ENCODE measurements around the gene RMDN2. TPM values are rescaled to one million over a fixed set of nuclear protein-coding genes. Genes with fewer than 3 reads are reported as not detected.

The RMDN2 gene
- total RNA-seq, 1 experiment from 2014 or later: 4.4 TPM

GRCh38 chr2:37896319-37896718 lies 28.8 kb upstream of the RMDN2 start:
- in situ Hi-C loops (cut with HindIII; ENCODE audit: low pct_unique_long_range_greater_than_20kb, low sequenced_read_pairs) (no loop called here), intact Hi-C loops (cut with micrococcal nuclease; ENCODE audit: unreplicated experiment) (no loop called here)
- TF ChIP-seq POLR2AphosphoS5 (IDR thresholded peaks at IDR 0.05; ENCODE audit: low read depth, low read length): no peak
- TF ChIP-seq TCF7L2 (IDR thresholded peaks at IDR 0.05; ENCODE audit: low read depth, low read length): no peak
- no peak for TF ChIP-seq SIN3A (IDR thresholded peaks at IDR 0.05; ENCODE audit: borderline replicate concordance, insufficient read depth, low read depth, low read length)
- TF ChIP-seq REST (IDR thresholded peaks at IDR 0.05; ENCODE audit: insufficient read depth in 1 of 2, low read depth in 2 of 2, low read length in 1 of 2): no peak
- peak; percentile 13; the same call in 1 of the 2 replicates for TF ChIP-seq CTCF (IDR thresholded peaks at IDR 0.05)
- DNase-seq (ENCODE audit: low read depth, low spot score): no peak
- Histone ChIP-seq H3K4me3 (ENCODE audit: low read depth in 2 of 2, low read length in 2 of 2) (no peak overlapping the region), H3K27ac (ENCODE audit: low read length) (no peak overlapping the region), H3K4me1 (ENCODE audit: control insufficient read depth, insufficient read depth, low read length) (no peaks in the 10 kb centered on the region), H3K27me3 (ENCODE audit: control insufficient read depth, insufficient read depth, low read length) (peaks cover 3% of the 10 kb centered on the region; the same call in 1 of the 2 replicates), H3K36me3 (ENCODE audit: control insufficient read depth, insufficient read depth, low read length) (no peaks in the 10 kb centered on the region), H3K9me3 (ENCODE audit: control insufficient read depth, insufficient read depth, low read depth, low read length) (no peaks in the 10 kb centered on the region)
- ATAC-seq: no peak
- CTCF ChIA-PET: interaction anchor here (0.7 to 1.1 kb wide), 2 partner anchors 11 to 419 kb away, joined by 4 to 6 read pairs; no protein-coding TSS in a partner anchor
- no TSS peak for BruUV-seq (replicated peaks)
- POLR2A ChIA-PET: no interaction called here

GRCh38 chr2:37897511-37897910 lies 27.6 kb upstream of the RMDN2 start:
- in situ Hi-C loops (cut with HindIII; ENCODE audit: low pct_unique_long_range_greater_than_20kb, low sequenced_read_pairs) (no loop called here), intact Hi-C loops (cut with micrococcal nuclease; ENCODE audit: unreplicated experiment) (no loop called here)
- Histone ChIP-seq H3K4me1 (ENCODE audit: control insufficient read depth, insufficient read depth, low read length) (no peaks in the 10 kb centered on the region), H3K4me3 (ENCODE audit: low read depth in 2 of 2, low read length in 2 of 2) (no peak overlapping the region), H3K27me3 (ENCODE audit: control insufficient read depth, insufficient read depth, low read length) (peaks cover 4% of the 10 kb centered on the region; the same call in 1 of the 2 replicates), H3K9me3 (ENCODE audit: control insufficient read depth, insufficient read depth, low read depth, low read length) (no peaks in the 10 kb centered on the region), H3K36me3 (ENCODE audit: control insufficient read depth, insufficient read depth, low read length) (no peaks in the 10 kb centered on the region), H3K27ac (ENCODE audit: low read length) (no peak overlapping the region)
- ATAC-seq (no peak), DNase-seq (ENCODE audit: low read depth, low spot score) (no peak)
- ChIA-PET CTCF (interaction anchor here (1.1 kb wide), 1 partner anchor 12 kb away, joined by 6 read pairs; no protein-coding TSS in a partner anchor), POLR2A (no interaction called here)
- TF ChIP-seq POLR2AphosphoS5 (IDR thresholded peaks at IDR 0.05; ENCODE audit: low read depth, low read length): no peak
- no peak for TF ChIP-seq REST (IDR thresholded peaks at IDR 0.05; ENCODE audit: insufficient read depth in 1 of 2, low read depth in 2 of 2, low read length in 1 of 2)
- TF ChIP-seq TCF7L2 (IDR thresholded peaks at IDR 0.05; ENCODE audit: low read depth, low read length): no peak
- TF ChIP-seq CTCF (IDR thresholded peaks at IDR 0.05): no peak
- TF ChIP-seq SIN3A (IDR thresholded peaks at IDR 0.05; ENCODE audit: borderline replicate concordance, insufficient read depth, low read depth, low read length): no peak
- no TSS peak for BruUV-seq (replicated peaks)
